Liver (tissue), 9 donors: ENCODE data around the gene BAZ2A. TPM values are rescaled to one million over a fixed set of nuclear protein-coding genes. Genes with fewer than 3 reads are reported as not detected.

Experiments
- DNase-seq: peaks from one replicate; pipeline ENCODE4 v3.0.0-alpha.2; 2017; ENCODE audit warnings: low spot score
- H3K27ac ChIP-seq, 2 donors: one replicate each; pipeline ENCODE4 v1.7.0; 2013; ENCODE audit warnings: inconsistent platforms in 2 of 2, low read length in 2 of 2, control low read depth in 1 of 2, low read depth in 1 of 2, mild to moderate bottlenecking in 1 of 2
- H3K27me3 ChIP-seq, 4 donors: one replicate each; pipeline versions ENCODE4 v1.6.1 to v1.7.0; 2013; ENCODE audit warnings: low read length in 3 of 4, inconsistent platforms in 1 of 4, mild to moderate bottlenecking in 1 of 4, moderate library complexity in 1 of 4; ENCODE audit not compliant: control insufficient read depth in 4 of 4, insufficient read depth in 4 of 4
- H3K36me3 ChIP-seq, 4 donors: one replicate each; pipeline versions ENCODE4 v1.6.1 to v1.7.0; 2013; ENCODE audit warnings: low read length in 3 of 4, mild to moderate bottlenecking in 3 of 4, low read depth in 1 of 4, moderate library complexity in 1 of 4; ENCODE audit not compliant: control insufficient read depth in 4 of 4, insufficient read depth in 3 of 4
- H3K4me1 ChIP-seq, 4 donors: one replicate each; pipeline versions ENCODE4 v1.6.1 to v1.7.0; 2013; ENCODE audit warnings: low read length in 3 of 4, mild to moderate bottlenecking in 3 of 4, moderate library complexity in 1 of 4; ENCODE audit not compliant: control insufficient read depth in 4 of 4, insufficient read depth in 4 of 4
- H3K4me3 ChIP-seq, 3 donors: one replicate each; pipeline versions ENCODE4 v1.6.1 to v1.7.0; 2013; ENCODE audit warnings: low read length in 3 of 3, control low read depth in 1 of 3, low read depth in 1 of 3, mild to moderate bottlenecking in 1 of 3
- H3K9ac ChIP-seq, 2 donors: one replicate each; pipeline ENCODE4 v1.7.0; 2013; ENCODE audit warnings: low read length in 2 of 2, mild to moderate bottlenecking in 2 of 2, moderate library complexity in 2 of 2, control low read depth in 1 of 2, low read depth in 1 of 2
- H3K9me3 ChIP-seq, 4 donors: one replicate each; pipeline versions ENCODE4 v1.6.1 to v1.7.0; 2013; ENCODE audit warnings: low read length in 3 of 4; ENCODE audit not compliant: control insufficient read depth in 4 of 4
- CTCF ChIP-seq: fragments of 150-350 bp; IDR thresholded peaks from 2 replicates; pipeline ENCODE4 v1.5.1; 2017; ENCODE audit warnings: improper control_type of control experiment, low read depth, low read length; ENCODE audit not compliant: missing input control
- EGR1 ChIP-seq, 2 donors: IDR thresholded peaks; 2 replicates each; pipeline ENCODE4 v1.6.1; 2016 to 2018; ENCODE audit warnings: antibody characterized with exemption in 2 of 2, low read depth in 2 of 2
- FOXA1 ChIP-seq: IDR thresholded peaks from 2 replicates; pipeline ENCODE4 v1.6.1; 2016; ENCODE audit warnings: antibody characterized with exemption
- GABPA ChIP-seq, 2 donors: IDR thresholded peaks in 1 of 2; conservative IDR thresholded peaks in 1 of 2; 2 replicates each; pipeline ENCODE4 v1.6.1; 2016; ENCODE audit warnings: antibody characterized with exemption in 2 of 2, mild to moderate bottlenecking in 1 of 2, moderate library complexity in 1 of 2
- HNF4A ChIP-seq, 2 donors: conservative IDR thresholded peaks; 2 replicates each; pipeline ENCODE4 v1.6.1; 2016; ENCODE audit warnings: antibody characterized with exemption in 2 of 2, mild to moderate bottlenecking in 2 of 2
- JUND ChIP-seq, 2 donors: IDR thresholded peaks; 2 replicates each; pipeline ENCODE4 v1.6.1; 2016; ENCODE audit warnings: antibody characterized with exemption in 2 of 2
- MAX ChIP-seq: IDR thresholded peaks from 2 replicates; pipeline ENCODE4 v1.6.1; 2016; ENCODE audit warnings: antibody characterized with exemption
- NR2F2 ChIP-seq: IDR thresholded peaks from 2 replicates; pipeline ENCODE4 v1.6.1; 2016; ENCODE audit warnings: antibody characterized with exemption
- REST ChIP-seq: IDR thresholded peaks from 2 replicates; pipeline ENCODE4 v1.6.1; 2016; ENCODE audit warnings: antibody characterized with exemption, mild to moderate bottlenecking
- RXRA ChIP-seq, 2 donors: IDR thresholded peaks; 2 replicates each; pipeline ENCODE4 v1.6.1; 2017 to 2018; ENCODE audit warnings: antibody characterized with exemption in 2 of 2, mild to moderate bottlenecking in 1 of 2
- SP1 ChIP-seq: IDR thresholded peaks from 2 replicates; pipeline ENCODE4 v1.6.1; 2018; ENCODE audit warnings: antibody characterized with exemption, mild to moderate bottlenecking
- TAF1 ChIP-seq: conservative IDR thresholded peaks from 2 replicates; pipeline ENCODE4 v1.6.1; 2016; ENCODE audit warnings: antibody characterized with exemption, mild to moderate bottlenecking
- YY1 ChIP-seq: IDR thresholded peaks from 2 replicates; pipeline ENCODE4 v1.6.1; 2016; ENCODE audit warnings: antibody characterized with exemption, mild to moderate bottlenecking
- ZBTB33 ChIP-seq: IDR thresholded peaks from 2 replicates; pipeline ENCODE4 v1.6.1; 2016; ENCODE audit warnings: antibody characterized with exemption
- WGBS: extraction: QIAGEN DNeasy Blood & Tissue Kit; methylation state at CpG from one replicate; pipeline ENCODE4 v1.1.7; 2013; 5-methylcytosine and 5-hydroxymethylcytosine counted together
- polyA plus RNA-seq, 2 donors: library from polyadenylated mRNA; stranded (reverse) in 1 of 2; unstranded in 1 of 2; fragments of 200-250 nt in 1 of 2; fragments of >200 nt in 1 of 2; fragmentation: Nextera tagmentation in 1 of 2; extraction: Ambion mirVana in 1 of 2; gene quantifications; one replicate each; pipeline versions ENCODE4 v1.2.1 to v1.2.3, GENCODE V29; 2013 to 2015
- total RNA-seq, 2 donors: library from RNA; depleted of rRNA; stranded (reverse); fragments of >200 nt; gene quantifications; one replicate each; pipeline ENCODE4 v1.2.3, GENCODE V29; 2014
- donor health status: healthy.
- donor health status: healthy.
- donor health status: healthy.
- donor health status: healthy.
- donor health status: healthy.

The BAZ2A gene
- total and polyA plus RNA-seq, 4 donors: 12.8 to 31.9 (median 22.0) TPM

- Histone ChIP-seq H3K9me3 (no peaks in the 10 kb centered on the region), H3K27ac (peak overlapping the region; percentile 94 to 99), H3K4me1 (peaks cover 15 to 56% (median 47%) of the 10 kb centered on the region in 4 donors), H3K36me3 (peaks cover 0 to 6% (median 0%) of the 10 kb centered on the region in 4 donors), H3K4me3 (peak overlapping the region; percentile 79 to 99 (median 89)), H3K27me3 (no peaks in the 10 kb centered on the region), H3K9ac (peak overlapping the region; percentile 94)
- WGBS: under 1% methylated on average over 46 of the region's 46 CpGs
- TF ChIP-seq JUND (IDR thresholded peaks at IDR 0.05) (no peak), RXRA (IDR thresholded peaks at IDR 0.05) (no peak), FOXA1 (no peak), CTCF (no peak), SP1 (no peak)
- DNase-seq: peak; percentile 39
These were observed 507 bp downstream of the BAZ2A start for GRCh38 chr12:56629459-56630179.

GRCh38 chr12:56628671-56629458 is 1.3 kb downstream of the BAZ2A start:
- no peaks in the 10 kb centered on the region for H3K9me3 ChIP-seq
- DNase-seq: peak; percentile 64
- peaks cover 15 to 56% (median 46%) of the 10 kb centered on the region in 4 donors for H3K4me1 ChIP-seq
- WGBS: under 1% methylated on average over 18 of the region's 18 CpGs
- peak overlapping the region; percentile 79 to 99 (median 89) for H3K4me3 ChIP-seq
- H3K27me3 ChIP-seq: no peaks in the 10 kb centered on the region
- peak overlapping the region; percentile 94 for H3K9ac ChIP-seq
- peaks cover 0 to 7% (median 0%) of the 10 kb centered on the region in 4 donors for H3K36me3 ChIP-seq
- peak overlapping the region; percentile 94 to 99 for H3K27ac ChIP-seq
- TF ChIP-seq NR2F2: no peak
- peak in 1 of 2 donors; percentile 7 for TF ChIP-seq HNF4A (conservative IDR thresholded peaks at IDR 0.05)
- TF ChIP-seq ZBTB33: peak; percentile 51
- TF ChIP-seq TAF1: no peak
- TF ChIP-seq MAX: peak; percentile 86
- TF ChIP-seq YY1: peak; percentile 96
- TF ChIP-seq REST: no peak
- TF ChIP-seq EGR1 (IDR thresholded peaks at IDR 0.05; ENCODE audit: low read depth in 2 of 2): peak in 1 of 2 donors; percentile 46
- peak in 1 of 2 donors; percentile 50 for TF ChIP-seq GABPA (IDR thresholded peaks at IDR 0.05 in 1 of 2, conservative IDR thresholded peaks at IDR 0.05 in 1 of 2)
- peak; percentile 56 for TF ChIP-seq SP1
